HL-60 (cell line): ENCODE results near the gene ALDH1B1.

Experiments
- POLR2AphosphoS5 ChIP-seq: IDR thresholded peaks from 2 replicates; pipeline ENCODE4 v1.6.1; 2012; ENCODE audit warnings: low read depth
- TF ChIP-seq, protein P1 (sequence below): IDR thresholded peaks from one replicate; pipeline ENCODE4 v1.5.1; 2011; ENCODE audit warnings: low read length, control low read depth, inconsistent platforms; ENCODE audit not compliant: insufficient read depth
- TF ChIP-seq, protein P2 (sequence below): IDR thresholded peaks from 2 replicates; pipeline ENCODE4 v1.6.1; 2012; ENCODE audit warnings: low read depth; ENCODE audit not compliant: insufficient replicate concordance

DNA sequence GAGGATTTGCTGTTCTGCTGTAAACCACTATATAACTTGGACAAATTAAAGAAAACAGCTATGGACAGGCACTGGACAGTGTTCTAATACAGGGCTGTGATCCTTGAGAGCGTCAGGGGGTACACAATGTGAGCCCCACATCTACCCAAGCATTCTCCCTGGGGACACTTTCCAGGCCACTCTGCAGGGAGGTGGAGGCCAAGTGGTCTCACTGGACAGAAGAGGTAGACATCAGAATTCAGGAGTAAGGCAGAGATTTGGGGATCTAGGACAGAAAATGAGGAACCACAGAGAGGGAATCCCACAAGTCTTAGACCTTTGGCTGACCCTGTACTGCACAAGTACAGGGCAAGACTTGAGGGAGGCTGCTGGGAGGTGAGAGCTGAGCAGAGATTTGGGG lies 35.6 kb downstream of the ALDH1B1 start:
- TF ChIP-seq, protein P1, sequence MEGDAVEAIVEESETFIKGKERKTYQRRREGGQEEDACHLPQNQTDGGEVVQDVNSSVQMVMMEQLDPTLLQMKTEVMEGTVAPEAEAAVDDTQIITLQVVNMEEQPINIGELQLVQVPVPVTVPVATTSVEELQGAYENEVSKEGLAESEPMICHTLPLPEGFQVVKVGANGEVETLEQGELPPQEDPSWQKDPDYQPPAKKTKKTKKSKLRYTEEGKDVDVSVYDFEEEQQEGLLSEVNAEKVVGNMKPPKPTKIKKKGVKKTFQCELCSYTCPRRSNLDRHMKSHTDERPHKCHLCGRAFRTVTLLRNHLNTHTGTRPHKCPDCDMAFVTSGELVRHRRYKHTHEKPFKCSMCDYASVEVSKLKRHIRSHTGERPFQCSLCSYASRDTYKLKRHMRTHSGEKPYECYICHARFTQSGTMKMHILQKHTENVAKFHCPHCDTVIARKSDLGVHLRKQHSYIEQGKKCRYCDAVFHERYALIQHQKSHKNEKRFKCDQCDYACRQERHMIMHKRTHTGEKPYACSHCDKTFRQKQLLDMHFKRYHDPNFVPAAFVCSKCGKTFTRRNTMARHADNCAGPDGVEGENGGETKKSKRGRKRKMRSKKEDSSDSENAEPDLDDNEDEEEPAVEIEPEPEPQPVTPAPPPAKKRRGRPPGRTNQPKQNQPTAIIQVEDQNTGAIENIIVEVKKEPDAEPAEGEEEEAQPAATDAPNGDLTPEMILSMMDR: no peak
- TF ChIP-seq POLR2AphosphoS5: no peak
- TF ChIP-seq, protein P2, sequence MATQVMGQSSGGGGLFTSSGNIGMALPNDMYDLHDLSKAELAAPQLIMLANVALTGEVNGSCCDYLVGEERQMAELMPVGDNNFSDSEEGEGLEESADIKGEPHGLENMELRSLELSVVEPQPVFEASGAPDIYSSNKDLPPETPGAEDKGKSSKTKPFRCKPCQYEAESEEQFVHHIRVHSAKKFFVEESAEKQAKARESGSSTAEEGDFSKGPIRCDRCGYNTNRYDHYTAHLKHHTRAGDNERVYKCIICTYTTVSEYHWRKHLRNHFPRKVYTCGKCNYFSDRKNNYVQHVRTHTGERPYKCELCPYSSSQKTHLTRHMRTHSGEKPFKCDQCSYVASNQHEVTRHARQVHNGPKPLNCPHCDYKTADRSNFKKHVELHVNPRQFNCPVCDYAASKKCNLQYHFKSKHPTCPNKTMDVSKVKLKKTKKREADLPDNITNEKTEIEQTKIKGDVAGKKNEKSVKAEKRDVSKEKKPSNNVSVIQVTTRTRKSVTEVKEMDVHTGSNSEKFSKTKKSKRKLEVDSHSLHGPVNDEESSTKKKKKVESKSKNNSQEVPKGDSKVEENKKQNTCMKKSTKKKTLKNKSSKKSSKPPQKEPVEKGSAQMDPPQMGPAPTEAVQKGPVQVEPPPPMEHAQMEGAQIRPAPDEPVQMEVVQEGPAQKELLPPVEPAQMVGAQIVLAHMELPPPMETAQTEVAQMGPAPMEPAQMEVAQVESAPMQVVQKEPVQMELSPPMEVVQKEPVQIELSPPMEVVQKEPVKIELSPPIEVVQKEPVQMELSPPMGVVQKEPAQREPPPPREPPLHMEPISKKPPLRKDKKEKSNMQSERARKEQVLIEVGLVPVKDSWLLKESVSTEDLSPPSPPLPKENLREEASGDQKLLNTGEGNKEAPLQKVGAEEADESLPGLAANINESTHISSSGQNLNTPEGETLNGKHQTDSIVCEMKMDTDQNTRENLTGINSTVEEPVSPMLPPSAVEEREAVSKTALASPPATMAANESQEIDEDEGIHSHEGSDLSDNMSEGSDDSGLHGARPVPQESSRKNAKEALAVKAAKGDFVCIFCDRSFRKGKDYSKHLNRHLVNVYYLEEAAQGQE: no peak
